GM12801 (cell line): ENCODE data around the gene RUNX2.

Experiments
- CTCF ChIP-seq: IDR thresholded peaks from one replicate; pipeline ENCODE4 v1.5.1; 2011; ENCODE audit warnings: control low read depth; ENCODE audit not compliant: insufficient read length; ENCODE audit errors: extremely low read depth

Gene RUNX2

GRCh38 chr6:45635284-45635867 lies 307.2 kb downstream of the RUNX2 start:
- no peak for TF ChIP-seq CTCF

- TF ChIP-seq CTCF = no peak
Observed at GRCh38 chr6:45637056-45637455, 308.9 kb downstream of the RUNX2 start.

GRCh38 chr6:45637611-45638257 lies 309.6 kb downstream of the RUNX2 start:
- no peak for TF ChIP-seq CTCF

- no peak for TF ChIP-seq CTCF
Observed at GRCh38 chr6:45640081-45640491, 312.0 kb downstream of the RUNX2 start.

GRCh38 chr6:45640811-45641210 lies 312.7 kb downstream of the RUNX2 start:
- no peak for TF ChIP-seq CTCF

GRCh38 chr6:45642331-45643125 lies 314.4 kb downstream of the RUNX2 start:
- no peak for TF ChIP-seq CTCF

GRCh38 chr6:45643126-45643525 lies 315.0 kb downstream of the RUNX2 start:
- no peak for TF ChIP-seq CTCF
